ENCODE measurements around the gene EXOSC6. TPM values are rescaled to one million over a fixed set of nuclear protein-coding genes. Genes with fewer than 3 reads are reported as not detected.
"Not testable (repeated sequence)": the region's sequence is repeated elsewhere in the genome, so short reads cannot be mapped to it uniquely, and the experiment has no call there.

Gene EXOSC6
- polyA plus RNA-seq, 3 donors: 1.7 to 6.4 (median 4.1) TPM

DNA sequence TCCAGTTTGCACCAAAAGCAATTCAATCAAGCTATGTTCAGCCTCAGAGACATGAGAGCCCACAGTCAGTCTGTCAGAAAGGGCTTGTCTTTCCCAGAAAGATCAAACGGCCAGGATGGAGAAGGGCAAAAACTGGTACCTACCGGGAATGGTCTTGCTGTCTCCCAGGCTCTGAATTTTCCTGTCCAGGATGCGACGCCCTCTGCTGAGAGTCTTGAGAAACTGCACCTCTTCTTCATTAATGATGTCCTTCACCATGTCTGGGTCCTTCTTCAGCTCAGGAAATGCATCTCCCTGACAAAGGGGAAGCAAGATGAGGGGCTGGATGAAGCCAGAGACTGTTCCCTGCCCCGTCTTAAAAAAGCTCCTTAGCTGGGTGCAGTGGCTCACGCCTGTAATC lies 15.8 kb upstream of the EXOSC6 start:
- intact Hi-C loops (cut with micrococcal nuclease): no loop called here
- Mint-ChIP-seq H3K27ac (peak overlapping the region in 1 of 7 donors; percentile 63), H3K4me1 (no peaks in the 10 kb centered on the region), H3K27me3 (ENCODE audit: low read depth in 3 of 3) (peaks cover 0 to 2% (median 0%) of the 10 kb centered on the region in 3 donors), H3K4me3 (no peak overlapping the region), H3K9me3 (no peaks in the 10 kb centered on the region), H3K36me3 (peaks cover 62 to 88% of the 10 kb centered on the region in 2 donors)
- no peak overlapping the region for H3K4me3 ChIP-seq (replicated peaks in 1 of 3; ENCODE audit: low read depth in 2 of 3, low read length in 3 of 3)
- WGBS (ENCODE audit: insufficient coverage): 45% methylated on average over 6 of the region's 6 CpGs
- H3K4me1 ChIP-seq (ENCODE audit: control insufficient read depth in 1 of 2, insufficient read depth in 2 of 2, low read length in 2 of 2): no peaks in the 10 kb centered on the region
- H3K36me3 ChIP-seq (replicated peaks in 1 of 2; ENCODE audit: control insufficient read depth in 1 of 2, insufficient read depth in 2 of 2, low read length in 2 of 2): peaks cover 58 to 85% of the 10 kb centered on the region in 2 donors
- no peaks in the 10 kb centered on the region for H4K20me1 ChIP-seq (ENCODE audit: insufficient read depth, low read length)
- no peak overlapping the region for H3K9ac ChIP-seq (ENCODE audit: insufficient read depth, low read length, poor library complexity, severe bottlenecking)
- H3K9me3 ChIP-seq (replicated peaks in 1 of 2; ENCODE audit: control insufficient read depth in 1 of 2, insufficient read depth in 1 of 2, low read length in 2 of 2): no peaks in the 10 kb centered on the region
- H2AFZ ChIP-seq (ENCODE audit: insufficient read depth, low read depth, low read length, poor library complexity, severe bottlenecking): no peak overlapping the region
- H3K27me3 ChIP-seq (ENCODE audit: control insufficient read depth in 2 of 2, insufficient read depth in 2 of 2, low read length in 2 of 2): no peaks in the 10 kb centered on the region
- peak; percentile 13 to 47 (median 43) for DNase-seq
- H3K4me2 ChIP-seq (replicated peaks; ENCODE audit: extremely low read depth, low read length, poor library complexity, severe bottlenecking): no peak overlapping the region
- TF ChIP-seq, protein P1, sequence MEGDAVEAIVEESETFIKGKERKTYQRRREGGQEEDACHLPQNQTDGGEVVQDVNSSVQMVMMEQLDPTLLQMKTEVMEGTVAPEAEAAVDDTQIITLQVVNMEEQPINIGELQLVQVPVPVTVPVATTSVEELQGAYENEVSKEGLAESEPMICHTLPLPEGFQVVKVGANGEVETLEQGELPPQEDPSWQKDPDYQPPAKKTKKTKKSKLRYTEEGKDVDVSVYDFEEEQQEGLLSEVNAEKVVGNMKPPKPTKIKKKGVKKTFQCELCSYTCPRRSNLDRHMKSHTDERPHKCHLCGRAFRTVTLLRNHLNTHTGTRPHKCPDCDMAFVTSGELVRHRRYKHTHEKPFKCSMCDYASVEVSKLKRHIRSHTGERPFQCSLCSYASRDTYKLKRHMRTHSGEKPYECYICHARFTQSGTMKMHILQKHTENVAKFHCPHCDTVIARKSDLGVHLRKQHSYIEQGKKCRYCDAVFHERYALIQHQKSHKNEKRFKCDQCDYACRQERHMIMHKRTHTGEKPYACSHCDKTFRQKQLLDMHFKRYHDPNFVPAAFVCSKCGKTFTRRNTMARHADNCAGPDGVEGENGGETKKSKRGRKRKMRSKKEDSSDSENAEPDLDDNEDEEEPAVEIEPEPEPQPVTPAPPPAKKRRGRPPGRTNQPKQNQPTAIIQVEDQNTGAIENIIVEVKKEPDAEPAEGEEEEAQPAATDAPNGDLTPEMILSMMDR (IDR thresholded peaks at IDR 0.05): peak; percentile 83
- no peaks in the 10 kb centered on the region for H3K79me2 ChIP-seq (ENCODE audit: insufficient read depth, low read length)
- no peak overlapping the region for H3K27ac ChIP-seq (ENCODE audit: low read depth in 1 of 2, low read length in 2 of 2)

DNA sequence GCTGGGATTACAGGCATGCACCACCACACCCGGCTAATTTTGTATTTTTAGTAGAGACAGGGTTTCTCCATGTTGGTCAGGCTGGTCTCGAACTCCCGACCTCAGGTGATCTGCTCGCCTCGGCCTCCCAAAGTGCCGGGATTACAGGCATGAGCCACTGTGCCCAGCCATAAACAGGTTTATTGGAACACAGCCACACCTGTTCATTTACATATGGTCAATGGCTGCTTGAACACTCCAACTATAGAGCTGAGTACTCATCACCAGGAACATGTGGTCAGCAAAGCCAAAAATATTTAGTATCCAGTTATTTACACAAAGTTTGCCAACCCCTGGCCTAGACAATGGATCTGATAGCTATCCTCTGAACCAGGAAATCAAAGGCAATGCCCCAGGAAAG lies 8.2 kb upstream of the EXOSC6 start:
- H3K4me2 ChIP-seq (replicated peaks; ENCODE audit: extremely low read depth, low read length, poor library complexity, severe bottlenecking); H3K27me3 Mint-ChIP-seq (ENCODE audit: low read depth in 3 of 3); H3K27ac ChIP-seq (ENCODE audit: low read depth in 1 of 2, low read length in 2 of 2); DNase-seq; H2AFZ ChIP-seq (ENCODE audit: insufficient read depth, low read depth, low read length, poor library complexity, severe bottlenecking); H4K20me1 ChIP-seq (ENCODE audit: insufficient read depth, low read length); H3K9ac ChIP-seq (ENCODE audit: insufficient read depth, low read length, poor library complexity, severe bottlenecking); H3K27ac Mint-ChIP-seq; H3K9me3 Mint-ChIP-seq; H3K4me3 Mint-ChIP-seq; H3K4me1 ChIP-seq (ENCODE audit: control insufficient read depth in 1 of 2, insufficient read depth in 2 of 2, low read length in 2 of 2); H3K4me3 ChIP-seq (replicated peaks in 1 of 3; ENCODE audit: low read depth in 2 of 3, low read length in 3 of 3); H3K27me3 ChIP-seq (ENCODE audit: control insufficient read depth in 2 of 2, insufficient read depth in 2 of 2, low read length in 2 of 2); H3K79me2 ChIP-seq (ENCODE audit: insufficient read depth, low read length); intact Hi-C loops (cut with micrococcal nuclease); H3K9me3 ChIP-seq (replicated peaks in 1 of 2; ENCODE audit: control insufficient read depth in 1 of 2, insufficient read depth in 1 of 2, low read length in 2 of 2); H3K4me1 Mint-ChIP-seq: not testable (repeated sequence)
- peaks cover 59 to 94% of the 10 kb centered on the region in 2 donors for H3K36me3 Mint-ChIP-seq
- 96% methylated on average over 3 of the region's 6 CpGs for WGBS (ENCODE audit: insufficient coverage)
- peaks cover 53 to 90% of the 10 kb centered on the region in 2 donors for H3K36me3 ChIP-seq (replicated peaks in 1 of 2; ENCODE audit: control insufficient read depth in 1 of 2, insufficient read depth in 2 of 2, low read length in 2 of 2)
